ENCODE measurements around the gene CCDC9.

The CCDC9 gene

GRCh38 chr19:47255879-47256692, at the start of gene CCDC9:
Gene CCDC9 (plus strand): TSS chr19:47256525. CDS start chr19:47258401, 1,876 bp downstream.
- peak; percentile 95 for DNase-seq

GRCh38 chr19:47209319-47210179, 46.8 kb upstream of the CCDC9 start:
- no peak for DNase-seq

GRCh38 chr19:47210180-47210490, 46.2 kb upstream of the CCDC9 start:
- no peak for DNase-seq

GRCh38 chr19:47210689-47211316, 45.5 kb upstream of the CCDC9 start:
- peak; percentile 62 for DNase-seq

- DNase-seq, result no peak
Observed at GRCh38 chr19:47215581-47215980, 40.7 kb upstream of the CCDC9 start.

- no peak for DNase-seq
Observed at GRCh38 chr19:47221080-47221841, 35.1 kb upstream of the CCDC9 start.

- no peak for DNase-seq
Observed at GRCh38 chr19:47221890-47222289, 34.4 kb upstream of the CCDC9 start.

GRCh38 chr19:47225746-47226425, 30.4 kb upstream of the CCDC9 start:
- DNase-seq, result no peak

GRCh38 chr19:47226426-47227351, 29.6 kb upstream of the CCDC9 start:
- no peak for DNase-seq

GRCh38 chr19:47227352-47228167, 28.8 kb upstream of the CCDC9 start:
- peak; percentile 66 for DNase-seq

- no peak for DNase-seq
Observed at GRCh38 chr19:47228168-47228936, 28.0 kb upstream of the CCDC9 start.

- no peak for DNase-seq
Observed at GRCh38 chr19:47228937-47229675, 27.2 kb upstream of the CCDC9 start.

GRCh38 chr19:47229676-47230053, 26.7 kb upstream of the CCDC9 start:
- no peak for DNase-seq

- no peak for DNase-seq
Observed at GRCh38 chr19:47230054-47230920, 26.0 kb upstream of the CCDC9 start.

GRCh38 chr19:47230921-47231214, 25.5 kb upstream of the CCDC9 start, which contains the start of gene BBC3:
Gene BBC3 (minus strand): TSS chr19:47231199. CDS start chr19:47228431, 2,768 bp downstream.
- DNase-seq, result no peak

- peak; percentile 68 for DNase-seq
Observed at GRCh38 chr19:47231215-47232054, 24.9 kb upstream of the CCDC9 start.
